Measurements from ENCODE around the gene THRAP3. TPM values are rescaled to one million over a fixed set of nuclear protein-coding genes. Genes with fewer than 3 reads are reported as not detected.

THRAP3 gene, protein sequence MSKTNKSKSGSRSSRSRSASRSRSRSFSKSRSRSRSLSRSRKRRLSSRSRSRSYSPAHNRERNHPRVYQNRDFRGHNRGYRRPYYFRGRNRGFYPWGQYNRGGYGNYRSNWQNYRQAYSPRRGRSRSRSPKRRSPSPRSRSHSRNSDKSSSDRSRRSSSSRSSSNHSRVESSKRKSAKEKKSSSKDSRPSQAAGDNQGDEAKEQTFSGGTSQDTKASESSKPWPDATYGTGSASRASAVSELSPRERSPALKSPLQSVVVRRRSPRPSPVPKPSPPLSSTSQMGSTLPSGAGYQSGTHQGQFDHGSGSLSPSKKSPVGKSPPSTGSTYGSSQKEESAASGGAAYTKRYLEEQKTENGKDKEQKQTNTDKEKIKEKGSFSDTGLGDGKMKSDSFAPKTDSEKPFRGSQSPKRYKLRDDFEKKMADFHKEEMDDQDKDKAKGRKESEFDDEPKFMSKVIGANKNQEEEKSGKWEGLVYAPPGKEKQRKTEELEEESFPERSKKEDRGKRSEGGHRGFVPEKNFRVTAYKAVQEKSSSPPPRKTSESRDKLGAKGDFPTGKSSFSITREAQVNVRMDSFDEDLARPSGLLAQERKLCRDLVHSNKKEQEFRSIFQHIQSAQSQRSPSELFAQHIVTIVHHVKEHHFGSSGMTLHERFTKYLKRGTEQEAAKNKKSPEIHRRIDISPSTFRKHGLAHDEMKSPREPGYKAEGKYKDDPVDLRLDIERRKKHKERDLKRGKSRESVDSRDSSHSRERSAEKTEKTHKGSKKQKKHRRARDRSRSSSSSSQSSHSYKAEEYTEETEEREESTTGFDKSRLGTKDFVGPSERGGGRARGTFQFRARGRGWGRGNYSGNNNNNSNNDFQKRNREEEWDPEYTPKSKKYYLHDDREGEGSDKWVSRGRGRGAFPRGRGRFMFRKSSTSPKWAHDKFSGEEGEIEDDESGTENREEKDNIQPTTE
- 100 to 1,000 TPM; 135 to 138 TPM for total RNA-seq

DNA sequence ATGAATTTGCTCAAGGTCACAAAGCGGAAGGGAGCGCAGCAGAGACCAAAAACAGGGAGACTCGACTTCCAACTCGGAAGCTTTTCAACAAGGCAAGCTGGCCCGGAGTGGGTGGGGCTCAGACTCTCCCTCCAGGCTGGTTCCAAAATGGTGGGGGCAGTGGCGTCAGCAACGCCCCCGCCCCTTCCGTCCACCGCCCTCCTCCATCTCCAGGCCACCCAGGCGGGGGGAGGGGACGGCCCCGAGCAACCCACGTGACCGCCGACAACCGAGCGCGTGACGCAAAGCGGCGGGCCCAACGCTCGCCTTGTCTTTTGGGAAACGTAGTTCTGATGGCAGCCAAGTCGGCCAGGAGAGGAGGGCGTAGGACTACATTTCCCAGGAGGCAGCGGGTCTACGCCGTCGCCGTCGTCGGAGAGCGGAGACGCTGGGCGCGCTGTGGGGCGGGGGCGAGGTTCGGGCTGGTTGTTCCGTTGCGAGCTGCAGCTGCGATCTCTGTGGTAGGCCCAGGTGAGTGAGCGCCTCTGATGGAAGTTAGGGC is at the start of gene THRAP3:
Gene THRAP3, plus strand, starts transcription at position 448 of the 541 bp plus-strand sequence. CDS start 58,121 bp downstream, outside the sequence.
- H3K4me3 Mint-ChIP-seq, result peak within 1 kb of the TSS; percentile 99
- intact Hi-C loops (cut with micrococcal nuclease), result loop anchor here (1.0 to 5.0 kb wide), 9 partner anchors 37 to 1253 kb away; partner anchors contain the start of genes AGO3, OSCP1 and TRAPPC3
- H3K9me3 Mint-ChIP-seq, result no peaks in the 10 kb centered on the region
- peaks cover 30% of the 10 kb centered on the region for H3K4me1 Mint-ChIP-seq (ENCODE audit: low read depth)
- ChIA-PET POLR2A (interaction anchor here (0.6 to 3.7 kb wide), 15 partner anchors 10 to 240 kb away, joined by 3 to 35 read pairs (median 4); partner anchors contain the start of genes MAP7D1, SH3D21 and TRAPPC3), CTCF (interaction anchor here (0.8 to 3.0 kb wide), 10 partner anchors 34 to 226 kb away, joined by 3 to 37 read pairs (median 6); partner anchors contain the start of genes MAP7D1, OSCP1 and TRAPPC3)
- H3K36me3 Mint-ChIP-seq, result peaks cover 23% of the 10 kb centered on the region
- no peaks in the 10 kb centered on the region for H3K27me3 Mint-ChIP-seq
- H3K27ac Mint-ChIP-seq, result peak within 1 kb of the TSS; percentile 100
- peak; percentile 100 for DNase-seq

GRCh38 chr1:36174713-36175112 is 49.5 kb upstream of the THRAP3 start:
- no peaks in the 10 kb centered on the region for H3K9me3 Mint-ChIP-seq
- ChIA-PET POLR2A (no interaction called here), CTCF (no interaction called here)
- intact Hi-C loops (cut with micrococcal nuclease), result no loop called here
- no peak overlapping the region for H3K4me3 Mint-ChIP-seq
- H3K27ac Mint-ChIP-seq, result no peak overlapping the region
- peaks cover 35% of the 10 kb centered on the region for H3K36me3 Mint-ChIP-seq
- peaks cover 7% of the 10 kb centered on the region for H3K4me1 Mint-ChIP-seq (ENCODE audit: low read depth)
- H3K27me3 Mint-ChIP-seq, result no peaks in the 10 kb centered on the region
- DNase-seq, result no peak

- no peaks in the 10 kb centered on the region for H3K9me3 Mint-ChIP-seq
- no peak for DNase-seq
- no peak overlapping the region for H3K4me3 Mint-ChIP-seq
- ChIA-PET CTCF (no interaction called here), POLR2A (no interaction called here)
- peaks cover 7% of the 10 kb centered on the region for H3K4me1 Mint-ChIP-seq (ENCODE audit: low read depth)
- H3K27me3 Mint-ChIP-seq, result no peaks in the 10 kb centered on the region
- H3K27ac Mint-ChIP-seq, result no peak overlapping the region
- peaks cover 41% of the 10 kb centered on the region for H3K36me3 Mint-ChIP-seq
- intact Hi-C loops (cut with micrococcal nuclease), result no loop called here
Measured at GRCh38 chr1:36175137-36176095, 48.8 kb upstream of the THRAP3 start.

DNA sequence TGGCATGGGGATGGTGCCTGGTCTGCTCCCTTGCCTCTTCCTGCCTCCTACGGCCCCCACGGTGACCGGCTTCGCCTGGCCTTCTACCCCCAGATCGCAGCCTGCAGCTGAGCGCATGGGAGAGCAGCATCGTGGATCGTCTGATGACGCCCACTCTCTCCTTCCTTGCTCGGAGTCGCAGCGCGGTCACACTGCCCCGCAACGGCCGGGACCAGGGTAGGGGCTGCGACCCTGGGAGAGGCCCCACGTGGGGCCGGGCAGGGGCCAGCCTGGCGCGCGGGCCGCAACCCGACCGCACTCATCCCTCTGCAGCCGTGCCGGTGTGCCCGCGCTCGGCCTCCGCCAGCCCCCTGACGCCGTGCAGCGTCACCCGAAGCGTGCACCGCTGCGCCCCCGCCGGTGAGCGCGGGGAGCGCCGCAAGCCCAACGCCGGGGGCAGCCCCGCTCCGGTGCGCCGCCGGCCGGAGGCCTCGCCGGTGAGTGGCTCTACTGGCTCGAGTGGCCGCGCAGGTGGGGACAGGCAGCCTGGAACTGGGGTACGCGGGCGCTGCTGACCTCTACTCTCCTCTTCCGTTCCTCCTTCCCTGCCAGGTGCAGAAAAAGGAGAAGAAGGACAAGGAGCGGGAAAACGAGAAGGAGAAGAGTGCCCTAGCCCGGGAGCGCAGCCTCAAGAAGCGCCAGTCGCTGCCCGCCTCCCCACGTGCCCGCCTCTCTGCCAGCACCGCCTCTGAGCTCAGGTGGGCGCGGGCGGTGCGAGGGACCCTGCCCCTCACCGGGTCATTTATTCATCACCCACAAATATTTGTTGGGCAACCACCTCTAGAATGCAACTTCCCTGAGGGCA is 47.9 kb upstream of the THRAP3 start:
- POLR2A ChIA-PET, result no interaction called here
- H3K4me1 Mint-ChIP-seq (ENCODE audit: low read depth), result peaks cover 7% of the 10 kb centered on the region
- peaks cover 43% of the 10 kb centered on the region for H3K36me3 Mint-ChIP-seq

GRCh38 chr1:36177589-36178431 is 46.4 kb upstream of the THRAP3 start:
- ChIA-PET POLR2A (no interaction called here), CTCF (no interaction called here)
- intact Hi-C loops (cut with micrococcal nuclease), result no loop called here
- Mint-ChIP-seq H3K9me3 (no peaks in the 10 kb centered on the region), H3K27me3 (no peaks in the 10 kb centered on the region), H3K4me1 (ENCODE audit: low read depth) (peaks cover 4% of the 10 kb centered on the region), H3K36me3 (peaks cover 30% of the 10 kb centered on the region), H3K27ac (no peak overlapping the region), H3K4me3 (no peak overlapping the region)
- DNase-seq, result no peak

More for the DNA sequence above, 47.9 kb upstream of the THRAP3 start:
- Mint-ChIP-seq H3K4me3 (no peak overlapping the region), H3K27me3 (no peaks in the 10 kb centered on the region), H3K27ac (no peak overlapping the region), H3K9me3 (no peaks in the 10 kb centered on the region)
- no peak for DNase-seq
- intact Hi-C loops (cut with micrococcal nuclease), result no loop called here
- CTCF ChIA-PET, result no interaction called here

DNA sequence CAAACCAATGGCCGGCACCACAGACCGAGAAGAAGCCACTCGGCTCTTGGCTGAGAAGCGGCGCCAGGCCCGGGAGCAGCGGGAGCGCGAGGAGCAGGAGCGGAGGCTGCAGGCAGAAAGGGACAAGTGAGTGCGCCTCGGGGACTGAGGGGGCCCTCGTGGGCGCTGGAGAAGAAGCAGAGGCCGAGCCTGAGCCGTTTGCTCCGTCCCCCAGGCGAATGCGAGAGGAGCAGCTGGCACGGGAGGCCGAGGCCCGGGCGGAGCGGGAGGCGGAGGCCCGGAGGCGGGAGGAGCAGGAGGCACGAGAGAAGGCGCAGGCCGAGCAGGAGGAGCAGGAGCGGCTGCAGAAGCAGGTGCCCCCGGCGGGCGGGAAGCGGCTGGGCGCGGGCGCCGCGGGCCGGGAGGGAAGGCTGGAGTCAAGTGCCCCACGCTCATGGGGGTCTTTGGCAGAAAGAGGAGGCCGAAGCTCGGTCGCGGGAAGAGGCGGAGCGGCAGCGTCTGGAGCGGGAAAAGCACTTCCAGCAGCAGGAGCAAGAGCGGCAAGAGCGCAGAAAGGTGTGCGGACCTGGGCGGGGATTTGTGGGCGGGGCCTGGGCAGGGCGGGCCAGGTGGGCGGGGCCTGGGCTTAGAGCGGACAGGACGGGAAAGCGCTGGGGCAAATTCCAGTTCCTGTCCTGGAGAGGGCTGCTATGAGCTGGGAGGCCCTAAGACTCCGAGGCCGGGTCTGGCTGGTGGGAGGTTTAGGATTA is 45.6 kb upstream of the THRAP3 start:
- ChIA-PET CTCF (no interaction called here), POLR2A (no interaction called here)
- Mint-ChIP-seq H3K27me3 (no peaks in the 10 kb centered on the region), H3K4me3 (no peak overlapping the region), H3K9me3 (no peaks in the 10 kb centered on the region), H3K27ac (no peak overlapping the region), H3K36me3 (peaks cover 25% of the 10 kb centered on the region), H3K4me1 (ENCODE audit: low read depth) (no peaks in the 10 kb centered on the region)
- DNase-seq, result no peak
- intact Hi-C loops (cut with micrococcal nuclease), result no loop called here

DNA sequence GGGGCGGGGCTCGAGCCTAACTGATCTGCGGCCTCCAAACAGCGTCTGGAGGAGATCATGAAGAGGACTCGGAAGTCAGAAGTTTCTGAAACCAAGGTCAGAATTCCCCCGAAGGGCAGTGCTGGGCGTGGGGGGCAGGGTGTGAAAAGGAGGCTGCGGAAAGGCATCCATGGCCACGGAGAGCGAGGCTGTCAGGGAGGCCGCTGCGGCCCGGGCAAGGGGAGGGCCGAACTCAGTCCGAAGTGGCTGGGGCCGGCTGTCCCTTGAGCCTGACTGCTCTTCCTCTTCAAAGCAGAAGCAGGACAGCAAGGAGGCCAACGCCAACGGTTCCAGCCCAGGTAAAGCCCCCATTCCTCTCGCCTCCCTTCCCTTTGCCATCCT is 45.0 kb upstream of the THRAP3 start:
- H3K4me1 Mint-ChIP-seq (ENCODE audit: low read depth), result no peaks in the 10 kb centered on the region
- no peaks in the 10 kb centered on the region for H3K9me3 Mint-ChIP-seq
- CTCF ChIA-PET, result no interaction called here
- no peak overlapping the region for H3K4me3 Mint-ChIP-seq
- intact Hi-C loops (cut with micrococcal nuclease), result no loop called here
- peaks cover 22% of the 10 kb centered on the region for H3K36me3 Mint-ChIP-seq
- POLR2A ChIA-PET, result interaction anchor here (1.1 kb wide), 1 partner anchor 14 kb away, joined by 4 read pairs; no protein-coding TSS in a partner anchor
- H3K27me3 Mint-ChIP-seq, result no peaks in the 10 kb centered on the region
- DNase-seq, result no peak
- no peak overlapping the region for H3K27ac Mint-ChIP-seq

DNA sequence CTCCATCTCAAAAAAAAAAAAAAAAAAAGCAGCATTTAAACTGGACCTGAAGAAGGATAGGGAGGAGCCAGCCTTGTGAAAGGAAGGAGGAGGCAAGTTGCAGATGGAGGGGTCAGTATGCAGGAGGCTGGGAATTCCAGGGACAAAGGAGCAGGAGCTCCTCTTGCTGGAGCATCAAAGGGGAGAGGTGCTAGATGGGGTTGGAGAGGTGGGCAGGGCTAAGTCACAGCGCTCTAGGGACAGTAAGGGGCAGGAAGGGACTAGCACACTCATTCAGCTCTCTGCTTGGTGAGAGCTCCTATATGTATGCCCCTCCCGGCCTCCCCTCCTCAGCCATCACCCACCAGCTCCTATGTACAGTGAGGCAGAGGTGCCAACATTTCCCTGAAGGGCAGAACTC is 41.5 kb upstream of the THRAP3 start:
- DNase-seq, result no peak
- H3K27me3 Mint-ChIP-seq, result no peaks in the 10 kb centered on the region
- H3K36me3 Mint-ChIP-seq, result peaks cover 19% of the 10 kb centered on the region
- ChIA-PET POLR2A (interaction anchor here (0.7 to 1.2 kb wide), 3 partner anchors 28 to 33 kb away, joined by 3 read pairs; partner anchors contain the start of gene TRAPPC3), CTCF (interaction anchor here (0.8 to 1.7 kb wide), 3 partner anchors 29 to 33 kb away, joined by 3 to 11 read pairs (median 3); partner anchors contain the start of gene TRAPPC3)
- H3K27ac Mint-ChIP-seq, result no peak overlapping the region
- no peaks in the 10 kb centered on the region for H3K4me1 Mint-ChIP-seq (ENCODE audit: low read depth)
- no peak overlapping the region for H3K4me3 Mint-ChIP-seq
- H3K9me3 Mint-ChIP-seq, result no peaks in the 10 kb centered on the region
- intact Hi-C loops (cut with micrococcal nuclease), result no loop called here

DNA sequence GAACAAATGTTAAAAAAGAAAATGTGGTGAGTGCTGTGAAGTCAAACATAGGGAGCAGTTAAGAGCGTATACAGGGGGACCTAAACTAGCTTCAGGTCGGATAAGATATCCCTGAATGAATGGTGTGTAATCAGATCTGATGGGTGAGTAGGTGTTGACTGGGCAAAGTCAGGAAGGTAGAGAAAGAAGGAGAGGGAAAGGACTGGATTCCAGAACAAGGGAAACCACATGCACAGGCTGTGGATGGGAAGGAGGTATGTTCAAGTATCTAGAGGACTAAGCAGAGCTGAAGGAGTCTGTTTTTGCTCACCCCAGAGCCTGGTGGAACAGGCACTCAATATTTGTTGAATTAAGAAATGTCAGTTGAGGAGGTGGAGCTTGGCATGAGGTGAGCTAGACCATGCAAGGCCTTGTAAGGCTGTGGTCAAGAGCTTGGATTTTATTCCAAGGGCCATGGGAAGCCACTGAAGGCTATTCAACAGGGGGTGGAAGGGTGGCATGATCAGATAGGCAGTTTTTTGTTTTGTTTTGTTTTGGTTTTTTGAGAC is 40.9 kb upstream of the THRAP3 start:
- no peaks in the 10 kb centered on the region for H3K27me3 Mint-ChIP-seq
- peaks cover 4% of the 10 kb centered on the region for H3K4me1 Mint-ChIP-seq (ENCODE audit: low read depth)
- ChIA-PET CTCF (interaction anchor here (0.8 to 1.7 kb wide), 4 partner anchors 22 to 34 kb away, joined by 3 to 11 read pairs (median 4); partner anchors contain the start of gene TRAPPC3), POLR2A (interaction anchor here (0.7 to 1.2 kb wide), 3 partner anchors 28 to 34 kb away, joined by 3 read pairs; partner anchors contain the start of gene TRAPPC3)
- intact Hi-C loops (cut with micrococcal nuclease), result no loop called here
- no peaks in the 10 kb centered on the region for H3K9me3 Mint-ChIP-seq
- peaks cover 19% of the 10 kb centered on the region for H3K36me3 Mint-ChIP-seq
- peak overlapping the region; percentile 39 for H3K27ac Mint-ChIP-seq
- H3K4me3 Mint-ChIP-seq, result no peak overlapping the region
- DNase-seq, result no peak
